HPDE6-E6E7 (cell line): ENCODE measurements around the gene DUSP15.
"Not testable (repeated sequence)": the region's sequence is repeated elsewhere in the genome, so short reads cannot be mapped to it uniquely, and the experiment has no call there.

ENCODE experiments used
- DNase-seq: peaks from one replicate; pipeline ENCODE4 v3.0.0; 2011; ENCODE audit warnings: missing footprints; ENCODE audit errors: extremely low spot score

DUSP15 gene

DNA sequence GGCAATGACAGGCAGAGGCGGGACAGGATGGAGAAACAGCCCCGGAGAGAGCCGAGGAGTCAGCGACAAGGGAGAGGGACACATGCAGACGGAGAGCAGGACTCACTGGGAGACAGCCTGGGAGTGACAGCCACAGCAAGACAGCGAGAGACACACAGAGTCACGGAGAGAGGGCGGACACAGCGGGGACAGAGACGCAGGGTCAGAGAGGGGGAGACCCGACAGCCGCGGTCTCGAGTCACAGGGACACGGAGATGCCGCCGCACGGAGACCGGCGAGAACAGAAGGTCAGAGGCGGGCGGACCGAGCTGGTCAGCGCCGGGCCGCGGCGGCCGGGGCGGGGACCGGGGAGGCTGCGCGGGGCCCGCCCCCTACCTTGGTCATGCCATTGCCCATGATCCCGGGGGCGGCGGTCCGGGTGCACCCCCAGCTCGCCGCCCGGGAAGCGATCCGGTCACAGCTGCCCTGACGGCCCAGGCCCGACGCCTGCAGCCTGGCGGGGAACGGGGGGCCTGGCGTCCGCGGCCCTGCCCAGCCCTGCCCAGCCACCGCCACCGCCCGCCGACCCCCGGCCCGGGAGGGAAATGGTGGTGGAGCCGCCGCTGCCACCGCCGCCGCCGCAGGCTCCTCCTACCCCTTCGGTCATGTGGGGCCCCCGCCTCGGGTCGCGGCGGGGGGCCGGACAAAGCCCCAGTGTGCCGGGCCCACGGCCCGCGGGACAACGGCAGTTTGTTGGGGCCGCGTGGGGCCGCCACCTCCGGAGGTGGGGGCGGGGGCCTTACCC is at the start of gene DUSP15, which contains the start of gene TTLL9:
TSS of gene DUSP15 (minus strand) at position 586 of the 784 bp plus-strand sequence. CDS start at position 396, 190 bp downstream.
TSS of gene TTLL9 (plus strand) at position 693 of the 784 bp plus-strand sequence. CDS start 493 bp downstream, outside the sequence.
- DNase-seq = no peak

DNA sequence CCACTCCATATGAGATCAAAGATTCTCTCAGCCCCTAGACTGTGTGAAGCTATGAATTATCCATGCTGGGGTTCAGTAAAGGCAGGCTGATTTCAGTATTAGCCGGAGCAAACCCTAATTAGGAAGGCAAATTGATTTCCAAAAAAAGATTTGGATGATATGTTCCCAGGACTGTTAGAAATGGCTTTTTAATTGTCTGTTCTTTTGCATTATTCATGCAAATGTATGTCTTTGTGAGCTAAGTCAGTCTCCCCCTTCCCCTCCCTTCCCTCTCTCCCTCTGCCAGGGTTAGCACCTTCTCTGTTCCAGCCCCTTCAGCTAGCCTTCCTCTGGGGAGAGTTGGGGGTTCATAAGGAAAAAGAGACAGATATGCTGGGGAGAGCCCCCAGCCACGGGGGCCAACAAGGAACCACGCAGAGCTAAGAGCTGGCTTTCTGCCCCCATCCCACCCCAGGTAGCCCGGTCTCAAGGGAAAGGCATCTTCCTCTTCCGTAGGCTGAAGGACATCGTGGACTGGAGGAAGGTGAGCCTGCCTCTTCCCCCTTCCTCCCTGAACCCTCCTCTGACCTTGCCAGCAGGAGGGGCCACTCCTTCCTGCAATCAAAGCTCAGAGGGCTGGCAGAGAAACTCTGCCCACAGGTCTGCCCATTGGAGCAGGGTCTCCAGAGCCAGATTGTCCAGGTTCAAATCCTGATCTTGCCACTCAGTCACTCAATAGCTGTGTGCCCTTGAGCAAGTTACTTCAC is 49.3 kb upstream of the DUSP15 start:
- no peak for DNase-seq

GRCh38 chr20:31918466-31919105 is 48.3 kb upstream of the DUSP15 start:
- no peak for DNase-seq

DNA sequence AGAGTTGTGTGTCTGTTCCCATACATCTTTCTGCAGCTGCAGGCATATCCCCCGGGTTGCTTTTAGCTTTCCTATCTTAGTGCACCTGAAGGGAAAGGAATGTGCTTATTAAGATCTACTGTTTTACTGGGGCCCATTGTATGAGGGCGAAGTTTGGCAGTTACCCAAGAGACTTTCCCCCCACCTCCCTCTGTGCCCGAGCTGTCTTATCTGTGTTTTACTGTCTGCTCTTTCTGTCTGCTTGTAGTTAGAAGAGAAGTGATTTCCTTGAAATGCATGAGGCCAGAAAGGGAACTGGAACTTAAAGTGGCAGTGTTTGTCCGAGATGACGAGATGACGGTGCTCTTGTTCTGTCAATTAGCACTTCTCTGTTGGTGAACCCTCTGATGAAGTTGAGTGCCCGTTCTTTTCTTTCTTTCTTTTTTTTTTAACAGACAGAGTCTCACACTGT is 47.7 kb upstream of the DUSP15 start:
- not testable (repeated sequence) for DNase-seq

DNA sequence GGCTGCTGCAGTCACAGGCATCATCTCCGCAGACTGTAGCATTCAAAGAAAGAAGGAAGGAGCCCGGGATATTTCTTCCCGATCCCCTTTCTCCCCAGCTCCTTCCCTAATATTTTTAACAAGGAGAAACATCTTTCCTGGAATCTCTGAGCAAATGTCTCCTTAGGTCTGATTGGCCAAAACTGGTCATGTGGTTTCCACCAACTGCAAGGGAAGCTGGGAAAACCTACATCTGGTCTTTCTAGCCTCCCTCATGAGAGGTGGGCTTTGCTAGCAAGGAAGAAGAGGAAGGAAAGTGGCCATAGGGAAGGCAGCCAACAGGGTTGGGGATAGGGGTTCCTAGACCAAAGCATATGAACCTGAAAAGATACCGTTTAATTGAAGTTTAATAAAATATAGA is 46.4 kb upstream of the DUSP15 start:
- no peak for DNase-seq

DNA sequence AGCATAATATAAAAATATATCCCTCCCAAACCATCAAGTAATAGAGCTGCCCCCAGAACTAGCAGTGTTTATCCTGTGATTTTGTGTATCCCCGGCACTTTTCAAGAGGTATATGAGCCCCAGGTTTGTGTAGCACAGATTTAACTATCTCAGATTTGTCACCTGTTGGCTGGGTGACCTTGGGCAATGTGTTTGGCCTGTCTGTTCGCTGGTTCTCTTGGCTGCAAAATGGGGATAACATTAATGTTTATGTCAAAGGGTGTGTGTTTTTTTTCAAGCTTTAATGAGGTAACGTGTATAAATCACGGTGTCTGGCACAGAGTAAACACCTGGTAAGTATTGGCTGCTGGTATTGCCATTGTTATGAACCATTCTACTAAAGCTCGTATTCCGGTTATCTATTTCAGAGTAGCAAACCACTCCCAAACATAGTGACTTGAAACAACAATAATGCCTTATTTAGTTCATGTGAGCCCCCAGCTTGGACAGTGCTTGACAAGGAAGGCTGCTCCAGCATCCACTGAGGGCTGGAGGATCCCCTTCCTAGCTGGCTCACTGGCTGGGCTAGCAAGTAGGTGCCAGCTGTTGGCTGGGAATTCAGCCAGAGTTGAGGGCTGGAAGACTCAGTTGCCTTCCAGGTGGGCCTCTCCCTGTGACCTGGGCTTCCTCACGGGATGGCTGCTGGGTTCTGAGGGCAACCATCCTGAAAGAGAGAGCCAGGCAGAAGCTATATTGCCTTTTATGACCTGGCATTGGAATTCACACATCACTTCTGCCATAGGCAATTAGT is 45.4 kb upstream of the DUSP15 start:
- DNase-seq = no peak

GRCh38 chr20:31914170-31914569 is 43.8 kb upstream of the DUSP15 start:
- DNase-seq = no peak

DNA sequence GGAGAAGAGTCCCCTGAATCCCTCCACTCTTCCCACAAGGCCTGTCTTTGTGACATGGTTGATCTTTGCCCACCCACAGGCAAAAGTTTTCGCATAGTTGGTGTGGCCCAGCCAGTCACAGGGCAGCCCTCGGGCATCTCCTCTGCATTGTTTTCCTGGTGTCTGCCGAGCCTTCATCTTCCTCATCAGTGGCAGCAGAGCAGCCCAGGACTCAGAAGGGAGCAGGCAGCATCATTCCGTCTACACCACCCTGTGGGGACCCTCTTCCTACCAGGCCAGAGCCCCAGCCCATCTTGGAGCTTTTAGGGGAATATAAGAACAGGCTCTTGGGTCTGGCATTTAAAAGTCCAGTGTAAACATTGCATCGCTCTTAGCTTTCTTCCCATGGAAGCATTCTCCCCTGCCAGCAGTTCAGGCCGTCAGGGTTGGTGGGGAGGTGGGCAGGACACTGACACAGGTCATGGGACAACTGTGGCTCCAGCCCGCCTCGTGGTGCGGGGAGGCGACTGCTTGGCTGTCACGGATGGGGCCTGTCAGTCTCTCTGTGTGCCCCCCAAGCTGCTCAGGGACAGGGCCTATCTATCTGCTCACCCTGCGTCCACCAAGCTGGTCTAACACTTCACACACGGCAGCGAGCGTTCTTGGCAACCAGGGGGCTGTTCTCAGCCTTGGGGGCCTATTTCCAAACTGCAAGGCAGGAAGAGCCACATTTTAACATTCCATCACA is 43.3 kb upstream of the DUSP15 start:
- no peak for DNase-seq

DNA sequence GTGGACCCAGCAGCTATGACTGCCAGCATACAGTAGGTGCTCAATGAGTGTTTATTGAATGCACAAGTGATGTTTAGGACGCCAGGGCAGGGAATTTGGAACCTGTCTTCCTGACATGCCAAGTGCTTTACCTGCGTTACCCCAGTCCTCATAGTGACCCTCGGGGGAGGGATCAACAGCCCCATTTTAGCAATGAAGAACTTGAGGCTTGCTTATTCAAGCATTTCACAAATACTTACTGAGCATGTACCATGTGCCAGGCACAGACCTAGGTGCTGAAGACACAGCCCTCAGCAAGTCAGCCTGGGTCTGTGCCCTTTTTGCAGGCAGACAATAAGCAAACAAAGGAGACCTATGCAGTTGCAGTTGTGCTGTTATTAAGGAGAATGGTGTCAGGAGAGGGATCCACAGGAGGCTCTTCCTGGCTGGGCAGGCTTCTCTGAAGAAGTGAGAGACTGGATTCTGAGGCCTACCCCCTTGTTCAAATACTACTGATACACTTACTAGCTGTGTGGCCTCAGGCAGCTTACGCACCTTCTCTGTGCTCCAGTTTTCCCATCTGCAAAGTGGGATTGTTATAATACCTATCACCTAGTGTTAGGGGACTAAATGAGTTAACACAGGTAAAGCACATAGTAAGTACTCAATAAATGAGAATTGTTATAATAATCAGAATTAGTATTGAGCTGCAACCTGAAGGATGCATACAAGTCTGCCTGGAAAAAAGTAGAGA is 39.9 kb upstream of the DUSP15 start:
- DNase-seq = no peak

DNA sequence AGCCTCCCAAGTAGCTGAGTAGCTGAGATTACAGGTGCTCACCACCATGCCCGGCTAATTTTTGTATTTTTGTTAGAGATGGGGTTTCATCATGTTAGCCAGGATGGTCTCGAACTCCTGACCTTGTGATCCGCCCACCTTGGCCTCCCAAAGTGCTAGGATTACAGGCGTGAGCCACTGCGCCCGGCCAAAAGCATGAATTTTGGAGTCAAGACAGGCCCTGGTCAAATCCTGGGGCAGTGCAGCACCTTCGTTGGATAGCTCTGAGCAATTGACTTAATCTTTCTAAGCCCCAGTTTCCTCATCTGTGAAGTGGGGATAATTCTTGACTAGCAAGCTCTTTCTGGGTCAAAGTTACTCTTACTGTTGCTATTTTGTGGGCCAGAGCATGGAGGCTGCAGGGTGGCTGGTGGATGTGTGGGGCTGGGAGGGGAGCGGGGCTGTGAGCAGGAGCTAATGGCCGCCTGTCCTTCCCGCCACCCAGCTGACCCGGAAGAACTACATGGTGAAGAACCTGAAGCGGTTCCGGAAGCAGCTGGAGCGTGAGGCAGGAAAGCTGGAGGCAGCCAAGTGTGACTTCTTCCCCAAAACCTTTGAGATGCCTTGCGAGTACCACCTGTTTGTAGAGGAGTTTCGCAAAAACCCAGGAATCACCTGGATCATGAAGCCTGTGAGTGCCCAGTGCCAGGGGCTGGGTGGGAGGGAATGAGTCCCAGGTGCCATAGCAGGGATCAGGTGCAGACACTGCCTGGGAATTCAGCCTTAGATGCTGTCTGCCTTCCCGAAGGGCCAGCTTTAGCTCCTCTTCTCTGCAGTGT is 39.1 kb upstream of the DUSP15 start:
- DNase-seq = no peak

DNA sequence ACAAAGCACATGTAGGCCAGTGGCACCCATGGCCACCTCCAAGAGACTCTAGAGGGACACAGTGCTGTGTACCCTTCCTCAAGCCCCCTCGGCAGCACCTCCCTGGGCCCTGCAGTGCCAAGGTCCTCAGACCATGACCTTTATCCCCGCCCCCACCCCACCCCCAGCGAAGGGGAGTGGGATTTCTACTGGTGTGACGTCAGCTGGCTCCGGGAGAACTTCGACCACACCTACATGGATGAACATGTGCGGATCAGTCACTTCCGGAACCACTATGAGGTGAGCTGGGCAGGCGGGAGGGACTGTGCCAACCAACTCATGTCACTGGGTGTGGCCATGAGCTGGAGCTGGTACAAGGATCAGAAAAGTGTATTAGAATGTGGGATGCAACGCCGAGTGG is 38.1 kb upstream of the DUSP15 start:
- no peak for DNase-seq

GRCh38 chr20:31908016-31908415 is 37.7 kb upstream of the DUSP15 start:
- no peak for DNase-seq

GRCh38 chr20:31907046-31907445 is 36.7 kb upstream of the DUSP15 start:
- no peak for DNase-seq

GRCh38 chr20:31906001-31906400 is 35.7 kb upstream of the DUSP15 start:
- no peak for DNase-seq

DNA sequence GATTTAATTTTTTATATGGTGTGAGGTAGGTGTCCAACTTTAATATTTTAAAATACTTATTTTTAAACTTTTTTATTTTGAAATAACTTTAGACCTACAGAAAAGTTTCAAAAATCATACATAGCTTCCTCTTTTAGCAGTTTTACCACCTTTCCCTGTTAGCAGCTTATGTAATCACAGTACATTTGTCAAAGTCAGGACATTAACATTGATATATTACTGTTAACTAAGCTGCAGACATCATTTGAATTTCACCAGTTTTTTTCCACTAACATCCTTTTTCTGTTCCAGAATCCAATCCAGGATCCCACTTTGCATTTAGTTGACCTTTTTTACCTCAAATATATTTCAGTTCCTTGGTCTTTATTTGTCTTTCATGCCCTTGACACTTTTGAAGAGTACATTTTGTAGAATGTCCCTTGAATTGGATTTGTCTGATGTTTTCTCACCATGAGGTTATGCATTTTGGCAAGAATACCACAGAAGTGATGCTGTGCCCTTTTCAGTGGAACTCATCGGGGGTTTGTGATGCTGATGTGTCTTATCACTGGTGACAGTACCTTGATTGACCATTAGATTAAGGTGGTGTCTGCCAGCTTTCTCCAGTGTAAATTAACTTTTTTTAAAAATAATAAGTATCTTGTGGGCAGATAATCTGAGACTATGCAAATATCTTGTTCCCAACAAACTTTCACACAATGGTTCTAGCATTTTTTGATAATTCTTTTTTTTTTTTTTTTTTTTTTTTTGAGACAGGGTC is 33.5 kb upstream of the DUSP15 start:
- DNase-seq = no peak

DNA sequence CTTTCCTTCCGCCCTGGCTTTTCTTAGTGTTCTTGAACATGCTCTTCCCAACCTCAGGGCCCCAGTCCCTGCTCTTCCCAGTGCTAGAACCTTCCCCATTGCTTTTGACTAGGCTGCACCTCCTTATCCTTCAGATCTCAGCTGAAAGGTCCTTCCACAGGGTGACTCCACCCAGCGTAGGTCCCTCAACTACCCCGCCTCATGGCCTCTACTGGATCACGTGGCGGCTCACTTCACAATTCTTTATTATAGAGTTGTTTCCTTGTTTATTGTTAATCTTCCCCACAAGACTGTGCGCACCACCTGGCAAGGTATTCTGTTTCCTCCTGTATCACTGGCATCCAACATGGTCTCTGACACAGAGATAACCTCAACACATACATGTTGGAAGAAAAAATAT is 31.3 kb upstream of the DUSP15 start:
- no peak for DNase-seq

DNA sequence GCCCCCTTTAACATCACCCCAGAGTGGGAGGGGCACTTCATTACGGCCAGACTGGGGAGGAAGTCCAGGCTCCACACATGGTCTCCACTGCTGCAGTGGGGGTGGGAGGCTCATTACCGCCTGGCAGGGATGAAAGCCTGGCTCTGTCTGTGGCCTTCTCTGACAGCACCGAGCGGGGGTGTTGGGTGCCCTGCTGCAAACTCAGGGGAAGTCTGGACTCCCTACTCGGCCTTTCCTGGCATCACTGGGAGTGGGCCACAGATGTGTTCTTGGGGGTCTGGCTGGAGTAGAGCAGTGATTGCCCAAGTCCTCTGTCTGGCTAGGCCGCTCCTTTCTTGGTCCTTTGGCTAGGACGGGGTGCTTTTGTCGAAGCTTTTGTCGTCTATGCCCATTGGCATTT is 27.2 kb upstream of the DUSP15 start:
- DNase-seq = no peak

DNA sequence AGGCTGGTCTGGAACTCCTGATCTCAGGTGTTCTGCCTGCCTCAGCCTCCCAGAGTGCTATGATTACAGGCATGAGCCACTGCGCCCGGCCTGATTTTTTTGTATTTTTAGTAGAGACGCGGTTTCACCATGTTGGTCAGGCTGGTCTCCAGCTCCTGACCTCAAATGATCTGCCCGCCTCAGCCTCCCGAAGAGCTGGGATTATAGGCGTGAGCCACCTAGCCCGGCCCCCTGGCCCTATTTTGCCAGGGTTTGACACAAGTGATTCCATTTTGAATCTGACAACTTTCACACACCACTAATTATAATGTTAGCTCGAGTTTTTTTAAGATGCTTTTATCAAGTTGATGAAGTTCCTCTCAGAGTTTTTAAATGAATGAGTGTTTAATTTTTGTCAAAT is 25.7 kb upstream of the DUSP15 start:
- DNase-seq = no peak
